Glutamatergic neuron (in vitro differentiated cells): Measurements from ENCODE around the gene TP53BP2. TPM values are rescaled to one million over a fixed set of nuclear protein-coding genes. Genes with fewer than 3 reads are reported as not detected.

Experiments
- DNase-seq: peaks from one replicate; pipeline ENCODE4 v3.0.0; 2022
- H3K27ac Mint-ChIP-seq: one replicate; pipeline ENCODE4 v1.8.0; 2020; ENCODE audit warnings: mild to moderate bottlenecking, mixed read lengths, inconsistent platforms; ENCODE audit not compliant: unreplicated experiment
- H3K27me3 Mint-ChIP-seq: one replicate; pipeline ENCODE4 v1.8.0; 2020; ENCODE audit warnings: mild to moderate bottlenecking, moderate library complexity, mixed read lengths, inconsistent platforms; ENCODE audit not compliant: unreplicated experiment
- H3K36me3 Mint-ChIP-seq: one replicate; pipeline ENCODE4 v1.8.0; 2020; ENCODE audit warnings: mild to moderate bottlenecking, mixed read lengths, inconsistent platforms; ENCODE audit not compliant: unreplicated experiment
- H3K4me1 Mint-ChIP-seq: one replicate; pipeline ENCODE4 v1.8.0; 2020; ENCODE audit warnings: mild to moderate bottlenecking, low read depth, mixed read lengths, inconsistent platforms; ENCODE audit not compliant: unreplicated experiment
- H3K4me3 Mint-ChIP-seq: one replicate; pipeline ENCODE4 v1.8.0; 2020; ENCODE audit warnings: mild to moderate bottlenecking, mixed read lengths, inconsistent platforms; ENCODE audit not compliant: unreplicated experiment
- H3K9me3 Mint-ChIP-seq: one replicate; pipeline ENCODE4 v1.8.0; 2020; ENCODE audit warnings: mild to moderate bottlenecking, moderate library complexity, mixed read lengths, inconsistent platforms; ENCODE audit not compliant: unreplicated experiment
- total RNA-seq: library from RNA; stranded (reverse); fragmentation: NEBNext Ultra II Directional; extraction: Animal tissue kit (Norgen Biotek cat#: 25700); gene quantifications from one replicate; pipeline ENCODE4 v1.2.1, GENCODE V29; 2021; ENCODE audit not compliant: unreplicated experiment
- TF ChIP-seq, protein P1 (sequence below): fragments of 200-600 bp; sonication (generic); IDR thresholded peaks from one replicate; pipeline ENCODE4 v1.5.0; 2021; ENCODE audit not compliant: partially characterized antibody, unreplicated experiment

The TP53BP2 gene
- total RNA-seq, 1 donor from 2014 or later, result 50.7 TPM

DNA sequence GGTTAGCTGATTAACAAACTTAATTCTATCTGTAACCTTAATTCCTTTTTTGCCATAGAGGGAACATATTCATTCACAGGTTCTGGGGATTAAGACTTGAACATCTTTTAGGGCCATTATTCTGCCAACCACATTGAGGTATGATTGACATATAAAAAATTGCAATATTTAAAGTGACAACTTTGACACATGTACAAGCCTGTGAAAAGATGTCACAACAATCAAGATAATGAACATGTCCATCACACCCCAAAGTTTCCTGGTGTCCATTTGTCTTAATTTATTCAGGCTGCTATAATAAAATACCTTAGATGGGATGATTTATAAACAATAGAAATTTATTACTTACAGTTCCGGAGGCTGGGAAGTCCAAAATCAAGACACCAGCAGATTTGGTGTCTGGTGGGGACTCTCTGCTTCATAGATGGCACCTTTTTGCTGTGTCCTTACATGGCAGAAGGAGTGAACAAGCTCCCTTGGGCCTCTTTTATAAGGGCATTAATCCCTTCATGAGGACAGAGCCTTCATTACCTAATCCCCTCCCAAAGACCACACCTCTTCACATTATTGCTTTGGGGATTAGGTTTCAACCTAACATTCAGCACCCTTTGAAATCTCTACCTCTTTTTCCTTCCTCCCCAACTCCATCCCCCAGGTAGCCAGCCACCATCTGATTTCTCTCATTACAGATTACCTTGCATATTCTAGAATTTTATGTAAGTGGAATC, 33.0 kb upstream of the TP53BP2 start:
- no peak overlapping the region for H3K27ac Mint-ChIP-seq
- H3K9me3 Mint-ChIP-seq, result peaks cover 4% of the 10 kb centered on the region
- H3K27me3 Mint-ChIP-seq, result no peaks in the 10 kb centered on the region
- no peaks in the 10 kb centered on the region for H3K4me1 Mint-ChIP-seq
- no peak overlapping the region for H3K4me3 Mint-ChIP-seq
- TF ChIP-seq, protein P1, sequence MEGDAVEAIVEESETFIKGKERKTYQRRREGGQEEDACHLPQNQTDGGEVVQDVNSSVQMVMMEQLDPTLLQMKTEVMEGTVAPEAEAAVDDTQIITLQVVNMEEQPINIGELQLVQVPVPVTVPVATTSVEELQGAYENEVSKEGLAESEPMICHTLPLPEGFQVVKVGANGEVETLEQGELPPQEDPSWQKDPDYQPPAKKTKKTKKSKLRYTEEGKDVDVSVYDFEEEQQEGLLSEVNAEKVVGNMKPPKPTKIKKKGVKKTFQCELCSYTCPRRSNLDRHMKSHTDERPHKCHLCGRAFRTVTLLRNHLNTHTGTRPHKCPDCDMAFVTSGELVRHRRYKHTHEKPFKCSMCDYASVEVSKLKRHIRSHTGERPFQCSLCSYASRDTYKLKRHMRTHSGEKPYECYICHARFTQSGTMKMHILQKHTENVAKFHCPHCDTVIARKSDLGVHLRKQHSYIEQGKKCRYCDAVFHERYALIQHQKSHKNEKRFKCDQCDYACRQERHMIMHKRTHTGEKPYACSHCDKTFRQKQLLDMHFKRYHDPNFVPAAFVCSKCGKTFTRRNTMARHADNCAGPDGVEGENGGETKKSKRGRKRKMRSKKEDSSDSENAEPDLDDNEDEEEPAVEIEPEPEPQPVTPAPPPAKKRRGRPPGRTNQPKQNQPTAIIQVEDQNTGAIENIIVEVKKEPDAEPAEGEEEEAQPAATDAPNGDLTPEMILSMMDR, result no peak
- H3K36me3 Mint-ChIP-seq, result no peaks in the 10 kb centered on the region
- DNase-seq, result no peak

DNA sequence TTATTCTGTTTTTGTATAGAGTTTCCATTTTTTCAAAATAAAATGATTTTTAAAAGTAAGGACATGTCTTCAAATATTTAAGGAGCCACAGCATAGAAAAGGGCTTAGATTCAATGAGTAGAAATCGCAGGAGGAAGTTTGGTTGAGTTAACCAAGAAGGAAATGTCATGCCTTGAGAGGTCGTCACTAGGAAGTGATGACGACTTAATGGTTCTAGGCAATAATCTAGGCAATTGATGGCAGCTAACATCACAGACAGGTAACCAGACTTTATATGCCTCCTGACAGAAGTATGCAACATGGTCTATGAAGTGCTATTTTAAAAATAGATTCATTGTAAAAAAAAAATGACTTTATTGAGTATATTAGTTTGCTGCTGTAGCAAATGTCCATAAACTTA, 32.1 kb upstream of the TP53BP2 start:
- H3K4me3 Mint-ChIP-seq, result no peak overlapping the region
- peaks cover 4% of the 10 kb centered on the region for H3K9me3 Mint-ChIP-seq
- H3K27ac Mint-ChIP-seq, result no peak overlapping the region
- no peaks in the 10 kb centered on the region for H3K36me3 Mint-ChIP-seq
- no peak for DNase-seq
- no peaks in the 10 kb centered on the region for H3K27me3 Mint-ChIP-seq
- TF ChIP-seq, protein P1, result no peak
- H3K4me1 Mint-ChIP-seq, result no peaks in the 10 kb centered on the region

DNA sequence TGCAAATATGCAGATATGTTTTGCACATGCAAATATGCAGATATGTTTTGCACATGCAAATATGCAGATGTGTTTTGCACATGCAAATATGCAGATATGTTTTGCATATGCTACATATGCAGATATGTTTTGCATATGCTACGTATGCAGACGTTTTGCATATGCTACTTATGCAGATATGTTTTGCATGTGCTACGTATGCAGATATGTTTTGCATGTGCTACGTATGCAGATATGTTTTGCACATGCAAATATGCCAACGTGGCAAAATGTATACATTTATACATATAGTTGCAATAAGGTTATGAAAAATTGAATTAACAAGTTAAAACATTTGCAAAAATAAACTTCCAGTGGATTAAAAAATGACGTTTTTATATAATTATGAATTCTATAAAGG, 30.8 kb upstream of the TP53BP2 start:
- Mint-ChIP-seq H3K4me3 (no peak overlapping the region), H3K27me3 (no peaks in the 10 kb centered on the region), H3K36me3 (no peaks in the 10 kb centered on the region), H3K9me3 (peaks cover 4% of the 10 kb centered on the region), H3K4me1 (no peaks in the 10 kb centered on the region), H3K27ac (no peak overlapping the region)
- TF ChIP-seq, protein P1, result no peak
- DNase-seq, result no peak

DNA sequence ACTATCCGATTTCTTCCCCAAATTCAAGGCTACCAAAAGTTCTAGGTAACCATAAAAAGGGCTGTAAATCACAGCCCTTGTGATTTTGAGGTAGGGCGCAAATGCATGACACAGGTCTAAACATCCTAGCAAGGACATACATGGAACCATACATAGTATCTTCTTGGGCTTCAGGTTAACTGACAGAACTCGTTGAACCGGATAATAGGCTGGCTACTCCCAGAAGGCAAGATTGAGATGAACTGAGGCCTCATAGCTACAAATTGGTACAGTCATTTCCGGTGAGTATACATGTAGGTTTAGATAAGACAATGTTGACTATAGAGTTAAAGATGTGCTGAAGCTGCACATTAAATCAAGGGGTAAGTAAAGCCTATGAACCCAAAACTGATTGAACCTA, 27.3 kb upstream of the TP53BP2 start:
- no peak overlapping the region for H3K4me3 Mint-ChIP-seq
- DNase-seq, result no peak
- H3K9me3 Mint-ChIP-seq, result peaks cover 5% of the 10 kb centered on the region
- no peaks in the 10 kb centered on the region for H3K4me1 Mint-ChIP-seq
- no peak overlapping the region for H3K27ac Mint-ChIP-seq
- H3K36me3 Mint-ChIP-seq, result no peaks in the 10 kb centered on the region
- H3K27me3 Mint-ChIP-seq, result no peaks in the 10 kb centered on the region
- TF ChIP-seq, protein P1, result no peak

DNA sequence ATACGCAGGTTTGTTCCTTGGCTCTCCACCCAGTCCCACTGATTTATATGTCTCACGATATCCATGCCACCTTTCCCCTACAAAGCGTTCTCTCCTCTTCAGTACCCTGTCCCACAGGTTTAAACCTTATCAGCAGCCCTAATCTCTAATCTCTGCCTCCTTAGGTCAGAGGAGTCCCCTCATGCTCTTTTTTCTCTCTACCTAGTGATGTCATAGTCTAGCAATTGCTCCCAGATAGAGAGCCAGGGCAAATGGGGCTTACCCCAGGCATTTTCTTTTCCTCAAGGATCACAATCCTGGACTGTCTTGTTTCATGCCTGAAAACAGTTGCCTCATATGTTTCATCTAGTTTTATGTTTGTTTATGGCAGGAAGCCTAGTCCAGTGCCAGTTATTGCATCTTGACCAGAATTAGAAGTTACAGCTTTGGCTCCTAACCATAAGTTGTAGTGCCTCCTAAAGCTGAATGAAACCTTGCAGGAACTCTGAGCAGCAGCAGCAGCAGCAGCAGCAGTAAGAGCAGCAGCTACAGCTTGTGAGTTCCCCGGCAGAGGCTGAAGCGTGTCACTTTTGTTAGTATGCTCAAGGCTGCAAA, 26.7 kb upstream of the TP53BP2 start:
- Mint-ChIP-seq H3K4me3 (no peak overlapping the region), H3K36me3 (no peaks in the 10 kb centered on the region), H3K9me3 (peaks cover 5% of the 10 kb centered on the region), H3K27me3 (no peaks in the 10 kb centered on the region), H3K4me1 (no peaks in the 10 kb centered on the region), H3K27ac (no peak overlapping the region)
- DNase-seq, result no peak
- TF ChIP-seq, protein P1, result no peak
